ENCODE data around the gene NHEJ1.
A peak's percentile ranks its signal among the peaks of the same experiment; 100 is the strongest.

The NHEJ1 gene

DNA sequence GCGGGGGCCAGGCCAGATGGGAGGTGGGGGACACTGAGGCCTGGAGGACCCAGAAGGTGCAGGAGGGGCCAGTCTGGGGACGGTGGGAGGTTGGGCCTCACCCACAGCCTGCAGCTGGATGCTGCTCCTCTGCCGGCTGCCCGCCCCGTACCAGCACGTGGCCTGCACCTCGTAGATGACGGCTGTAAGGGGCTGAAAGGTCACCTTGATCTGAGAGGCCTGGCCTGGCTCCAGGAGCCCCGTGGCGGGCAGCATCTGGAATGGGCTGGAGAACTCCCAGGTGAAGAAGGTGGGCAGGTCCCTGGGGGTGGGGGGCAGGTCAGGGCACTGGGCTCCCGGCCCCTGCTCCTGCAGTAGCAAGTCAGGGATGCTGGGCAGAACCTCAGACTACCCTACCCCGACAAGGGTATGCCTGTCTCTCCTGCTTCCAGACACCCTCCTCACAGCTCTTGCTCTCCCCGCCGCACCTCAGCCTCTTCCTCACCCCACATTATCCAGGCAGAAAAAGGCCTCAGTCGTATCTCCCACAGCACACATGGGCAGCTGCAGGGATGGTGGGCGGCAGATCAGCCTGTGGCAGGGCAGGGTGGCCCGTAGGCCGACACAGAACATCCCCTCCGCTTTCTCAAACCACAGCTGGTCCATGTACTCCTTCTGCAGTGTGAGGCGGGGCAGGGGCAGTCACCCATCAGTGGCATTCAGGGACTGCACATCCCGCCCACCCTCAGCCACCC, 129.4 kb downstream of the NHEJ1 start:
- H3K4me3 ChIP-seq (ENCODE audit: control insufficient read depth, low read depth, low read length), result no peak overlapping the region
- TF ChIP-seq, protein P1, sequence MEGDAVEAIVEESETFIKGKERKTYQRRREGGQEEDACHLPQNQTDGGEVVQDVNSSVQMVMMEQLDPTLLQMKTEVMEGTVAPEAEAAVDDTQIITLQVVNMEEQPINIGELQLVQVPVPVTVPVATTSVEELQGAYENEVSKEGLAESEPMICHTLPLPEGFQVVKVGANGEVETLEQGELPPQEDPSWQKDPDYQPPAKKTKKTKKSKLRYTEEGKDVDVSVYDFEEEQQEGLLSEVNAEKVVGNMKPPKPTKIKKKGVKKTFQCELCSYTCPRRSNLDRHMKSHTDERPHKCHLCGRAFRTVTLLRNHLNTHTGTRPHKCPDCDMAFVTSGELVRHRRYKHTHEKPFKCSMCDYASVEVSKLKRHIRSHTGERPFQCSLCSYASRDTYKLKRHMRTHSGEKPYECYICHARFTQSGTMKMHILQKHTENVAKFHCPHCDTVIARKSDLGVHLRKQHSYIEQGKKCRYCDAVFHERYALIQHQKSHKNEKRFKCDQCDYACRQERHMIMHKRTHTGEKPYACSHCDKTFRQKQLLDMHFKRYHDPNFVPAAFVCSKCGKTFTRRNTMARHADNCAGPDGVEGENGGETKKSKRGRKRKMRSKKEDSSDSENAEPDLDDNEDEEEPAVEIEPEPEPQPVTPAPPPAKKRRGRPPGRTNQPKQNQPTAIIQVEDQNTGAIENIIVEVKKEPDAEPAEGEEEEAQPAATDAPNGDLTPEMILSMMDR (IDR thresholded peaks at IDR 0.05; ENCODE audit: control insufficient read depth, insufficient read depth, low read depth, low read length, missing control alignments), result no peak
- DNase-seq (ENCODE audit: low read depth), result no peak

DNA sequence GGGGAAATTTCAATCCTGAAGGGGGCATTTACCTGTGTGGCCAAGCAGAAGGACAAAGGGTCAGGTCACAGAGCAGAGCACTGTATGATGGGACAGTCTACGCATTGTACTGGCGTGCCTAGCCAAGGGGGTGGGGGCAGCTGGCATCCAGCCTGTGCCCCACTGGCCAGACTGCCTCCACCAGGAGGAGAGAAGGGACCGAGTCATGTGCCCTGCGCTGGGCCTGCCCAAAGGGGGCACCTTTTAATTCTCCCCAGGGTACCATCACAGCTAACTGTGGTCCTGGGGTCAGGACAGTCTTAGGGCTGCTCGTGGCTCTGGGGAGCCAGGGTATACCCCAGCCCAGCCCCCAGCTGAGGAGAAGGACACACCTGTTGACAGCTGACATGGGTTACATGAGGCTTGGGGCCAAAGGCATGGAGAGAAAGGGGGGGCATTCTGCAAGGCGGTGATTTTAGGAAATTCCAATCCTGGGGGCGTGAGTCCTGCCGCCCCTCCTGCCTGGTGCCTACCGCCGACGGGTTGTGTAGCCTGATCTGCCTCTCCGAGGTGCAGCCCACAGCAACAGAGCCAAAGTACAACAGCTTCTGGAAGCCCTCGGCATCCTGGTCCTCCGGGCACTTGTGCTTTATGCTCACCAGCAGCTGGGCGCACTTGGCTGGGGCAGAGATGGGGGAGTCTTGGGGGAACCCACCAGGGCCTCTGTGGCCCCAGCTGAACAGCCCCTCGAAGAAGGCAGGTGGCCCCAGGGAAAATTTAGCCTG, 130.3 kb downstream of the NHEJ1 start:
- no peak overlapping the region for H3K4me3 ChIP-seq (ENCODE audit: control insufficient read depth, low read depth, low read length)
- TF ChIP-seq, protein P1 (IDR thresholded peaks at IDR 0.05; ENCODE audit: control insufficient read depth, insufficient read depth, low read depth, low read length, missing control alignments), result no peak
- DNase-seq (ENCODE audit: low read depth), result no peak

DNA sequence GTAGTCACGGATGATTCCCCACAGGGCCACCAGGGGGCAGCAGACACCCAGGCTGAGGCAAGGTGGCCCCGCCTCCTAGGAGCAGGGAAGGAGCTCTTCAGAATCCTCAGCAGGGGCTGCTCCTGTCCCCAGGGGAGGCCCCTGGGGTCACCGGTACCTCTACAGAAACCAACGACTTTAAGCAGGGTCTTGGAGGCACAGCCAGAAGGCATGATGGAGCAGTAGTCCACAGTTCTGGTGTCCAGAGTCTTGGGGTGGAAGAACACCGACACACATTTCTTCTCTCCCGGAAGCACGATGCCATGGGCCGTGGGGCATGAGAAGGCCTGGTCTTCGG, 130.8 kb downstream of the NHEJ1 start:
- peak; percentile 11 for DNase-seq (ENCODE audit: low read depth)
- TF ChIP-seq, protein P1 (IDR thresholded peaks at IDR 0.05; ENCODE audit: control insufficient read depth, insufficient read depth, low read depth, low read length, missing control alignments), result peak; percentile 93
- no peak overlapping the region for H3K4me3 ChIP-seq (ENCODE audit: control insufficient read depth, low read depth, low read length)

DNA sequence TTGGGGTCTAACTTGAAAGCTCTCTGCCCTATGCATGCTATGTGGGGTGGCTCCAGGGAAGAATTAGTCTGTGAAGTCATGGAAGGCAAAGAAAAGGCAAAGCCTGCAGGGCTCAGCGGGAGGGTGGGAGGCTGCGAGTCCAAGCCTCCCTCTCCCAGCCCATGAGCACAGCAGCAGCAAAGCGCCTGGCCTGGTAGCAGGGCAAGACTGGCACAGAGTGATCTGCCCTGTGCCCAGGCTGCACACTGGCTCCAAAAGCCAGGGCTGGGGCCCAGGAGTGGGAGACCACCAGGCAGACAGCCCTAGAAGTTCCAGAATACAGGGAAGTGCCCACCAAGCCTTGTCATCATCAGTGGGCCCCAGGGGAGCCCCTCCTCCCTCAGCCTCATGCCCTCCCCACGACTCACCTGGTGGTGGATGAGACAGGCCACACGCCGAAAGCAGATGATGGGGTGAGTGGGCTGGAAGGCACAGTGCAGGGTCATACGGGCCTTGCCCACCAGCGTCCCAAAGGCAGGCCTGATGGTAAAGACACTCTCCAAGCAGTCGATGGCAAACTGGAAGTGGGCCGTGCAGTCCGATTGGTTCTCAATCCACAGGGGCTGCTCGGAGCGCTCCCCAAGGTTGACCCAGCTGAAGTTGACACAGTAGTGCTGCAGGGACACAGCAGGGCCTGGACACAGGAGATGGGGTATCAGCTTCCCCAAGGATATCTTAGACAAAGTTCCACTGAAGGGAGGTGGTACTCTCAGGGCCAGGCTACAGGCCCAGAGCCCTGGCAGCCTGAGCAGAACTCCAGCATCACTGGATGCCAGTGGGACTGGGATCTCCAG, 131.4 kb downstream of the NHEJ1 start:
- no peak overlapping the region for H3K4me3 ChIP-seq (ENCODE audit: control insufficient read depth, low read depth, low read length)
- DNase-seq (ENCODE audit: low read depth), result no peak
- TF ChIP-seq, protein P1 (IDR thresholded peaks at IDR 0.05; ENCODE audit: control insufficient read depth, insufficient read depth, low read depth, low read length, missing control alignments), result no peak

DNA sequence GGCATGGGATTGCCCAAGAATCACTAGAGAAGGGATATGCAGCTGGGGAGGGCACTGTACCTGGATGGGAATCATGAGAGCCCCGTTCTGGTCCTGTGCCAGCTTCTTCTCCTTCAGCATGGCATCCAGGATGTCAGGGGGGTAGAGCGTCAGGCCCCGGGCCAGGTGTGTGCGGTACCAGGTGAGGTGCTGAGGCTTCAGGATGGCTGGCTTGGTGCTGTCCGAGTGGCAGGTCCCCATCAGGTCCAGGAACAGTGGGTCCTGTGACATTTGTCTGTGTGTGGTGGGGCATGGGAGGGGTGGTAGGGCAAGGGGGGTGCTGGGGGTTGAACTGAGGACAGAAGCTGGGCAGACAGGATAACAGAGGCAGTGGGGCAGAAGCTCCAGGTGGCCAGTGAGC, 132.5 kb downstream of the NHEJ1 start:
- TF ChIP-seq, protein P1 (IDR thresholded peaks at IDR 0.05; ENCODE audit: control insufficient read depth, insufficient read depth, low read depth, low read length, missing control alignments), result no peak
- H3K4me3 ChIP-seq (ENCODE audit: control insufficient read depth, low read depth, low read length), result no peak overlapping the region
- no peak for DNase-seq (ENCODE audit: low read depth)

DNA sequence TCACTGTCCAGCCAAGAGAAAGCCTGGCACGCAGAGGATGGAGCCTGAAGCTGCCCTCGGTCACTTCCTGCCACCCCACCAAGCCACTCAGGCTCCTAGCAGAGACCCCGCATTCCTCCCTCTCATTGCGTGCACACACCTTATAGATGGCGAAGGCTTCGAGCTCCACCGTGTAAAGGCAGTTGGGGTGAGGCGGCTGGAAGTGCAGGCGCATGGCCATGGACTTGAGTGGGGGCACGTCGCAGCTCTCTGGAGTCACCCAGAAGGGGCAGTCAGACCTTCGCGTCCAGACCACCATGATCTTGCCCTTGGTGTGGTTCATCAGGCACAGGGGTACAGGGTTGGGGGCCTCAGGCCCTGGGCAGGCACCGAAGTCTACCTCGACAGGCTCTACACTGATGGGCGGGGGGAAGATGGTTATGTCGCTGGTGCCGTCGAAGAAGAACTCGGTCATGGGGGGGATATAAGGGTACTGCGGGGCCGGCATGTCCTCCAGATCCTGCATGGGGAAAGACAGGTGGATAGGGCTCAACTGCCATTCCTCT, 133.0 kb downstream of the NHEJ1 start:
- TF ChIP-seq, protein P1 (IDR thresholded peaks at IDR 0.05; ENCODE audit: control insufficient read depth, insufficient read depth, low read depth, low read length, missing control alignments), result no peak
- H3K4me3 ChIP-seq (ENCODE audit: control insufficient read depth, low read depth, low read length), result no peak overlapping the region
- no peak for DNase-seq (ENCODE audit: low read depth)
